Loucy (cell line): ENCODE data around the gene EFCC1.

Experiments
- H2AFZ ChIP-seq: fragments of 200-600 bp; sonication (generic); 2 replicates; pipeline ENCODE4 v1.6.0; 2016; ENCODE audit warnings: antibody characterized with exemption, mild to moderate bottlenecking, low read length, moderate library complexity
- H3F3A ChIP-seq: fragments of 200-600 bp; 2 replicates; pipeline ENCODE4 v1.6.0; 2016; ENCODE audit warnings: antibody characterized with exemption, low read depth, mild to moderate bottlenecking
- H3K27me3 ChIP-seq: fragments of 200-600 bp; sonication (generic); 2 replicates; pipeline ENCODE4 v1.6.1; 2014; ENCODE audit warnings: low read length, mild to moderate bottlenecking; ENCODE audit not compliant: insufficient read depth, poor library complexity, severe bottlenecking
- H3K36me3 ChIP-seq: fragments of 200-600 bp; sonication (generic); 2 replicates; pipeline ENCODE4 v1.6.1; 2016; ENCODE audit warnings: low read length; ENCODE audit not compliant: insufficient read depth
- H3K4me1 ChIP-seq: fragments of 200-600 bp; sonication (generic); 2 replicates; pipeline ENCODE4 v1.5.1; 2014; ENCODE audit warnings: low read length, mild to moderate bottlenecking; ENCODE audit not compliant: insufficient read depth, poor library complexity, severe bottlenecking
- H3K4me2 ChIP-seq: fragments of 200-600 bp; sonication (generic); 2 replicates; pipeline ENCODE4 v1.6.0; 2014; ENCODE audit warnings: antibody characterized with exemption, low read length, low read depth, mild to moderate bottlenecking; ENCODE audit not compliant: poor library complexity, severe bottlenecking
- H3K4me3 ChIP-seq: fragments of 200-600 bp; sonication (generic); 2 replicates; pipeline ENCODE4 v1.5.1; 2014; ENCODE audit warnings: low read length, mild to moderate bottlenecking, mixed read lengths; ENCODE audit not compliant: poor library complexity, severe bottlenecking
- H3K79me2 ChIP-seq: fragments of 200-600 bp; sonication (generic); 2 replicates; pipeline ENCODE4 v1.6.1; 2014; ENCODE audit warnings: low read length; ENCODE audit not compliant: insufficient read depth
- H3K9ac ChIP-seq: fragments of 200-600 bp; sonication (generic); 2 replicates; pipeline ENCODE4 v1.6.0; 2014; ENCODE audit warnings: mild to moderate bottlenecking, low read depth, low read length, moderate library complexity; ENCODE audit not compliant: poor library complexity, severe bottlenecking
- H3K9me2 ChIP-seq: fragments of 200-600 bp; sonication (generic); replicated peaks from 2 replicates; pipeline ENCODE4 v1.6.1; 2016; ENCODE audit warnings: low read depth, low read length, mixed read lengths
- H3K9me3 ChIP-seq: fragments of 200-600 bp; sonication (generic); 2 replicates; pipeline ENCODE4 v1.6.1; 2014; ENCODE audit warnings: mild to moderate bottlenecking, antibody characterized with exemption, low read length, low read depth; ENCODE audit not compliant: insufficient read depth
- H4K20me1 ChIP-seq: fragments of 200-600 bp; sonication (generic); 2 replicates; pipeline ENCODE4 v1.6.0; 2014; ENCODE audit warnings: antibody characterized with exemption, low read length, mild to moderate bottlenecking; ENCODE audit not compliant: insufficient read depth, poor library complexity, severe bottlenecking
- EZH2phosphoT487 ChIP-seq: fragments of 200-600 bp; IDR thresholded peaks from 2 replicates; pipeline ENCODE4 v1.6.1; 2018; ENCODE audit warnings: antibody characterized with exemption, mild to moderate bottlenecking, moderate library complexity, borderline replicate concordance
- TF ChIP-seq, protein P1 (sequence below): fragments of 200-600 bp; sonication (generic); conservative IDR thresholded peaks from 2 replicates; pipeline ENCODE4 v1.5.1; 2014; ENCODE audit warnings: mild to moderate bottlenecking, antibody characterized with exemption, low read length

EFCC1 gene

DNA sequence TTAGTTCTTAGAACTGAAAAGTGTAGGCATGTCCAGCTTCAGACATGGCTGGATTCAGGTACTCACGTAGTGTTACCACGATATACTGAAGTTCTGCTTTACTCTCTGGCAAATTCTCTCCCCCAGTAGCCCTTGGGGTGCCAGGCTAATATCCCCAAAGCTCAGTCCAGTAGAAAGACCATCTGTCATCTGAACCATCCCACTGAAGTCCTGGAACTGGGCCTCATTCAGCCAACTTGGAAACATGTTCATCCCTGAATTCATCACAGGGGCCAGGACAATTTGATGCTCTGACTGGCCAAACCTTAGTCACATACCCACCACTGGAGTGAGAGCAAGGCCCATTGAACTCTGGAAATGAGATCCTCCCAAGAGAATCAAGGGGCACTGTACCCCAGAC is 8.2 kb downstream of the EFCC1 start:
- Histone ChIP-seq H3K36me3 (no peaks in the 10 kb centered on the region), H3K79me2 (no peaks in the 10 kb centered on the region), H3K4me3 (no peak overlapping the region), H3K27me3 (no peaks in the 10 kb centered on the region), H3F3A (no peaks in the 10 kb centered on the region), H3K9ac (no peak overlapping the region), H3K9me2 (no peaks in the 10 kb centered on the region), H3K4me1 (peaks cover 42% of the 10 kb centered on the region), H2AFZ (no peak overlapping the region), H3K9me3 (no peaks in the 10 kb centered on the region), H4K20me1 (no peaks in the 10 kb centered on the region), H3K4me2 (no peak overlapping the region)
- TF ChIP-seq EZH2phosphoT487: no peak
- TF ChIP-seq, protein P1, sequence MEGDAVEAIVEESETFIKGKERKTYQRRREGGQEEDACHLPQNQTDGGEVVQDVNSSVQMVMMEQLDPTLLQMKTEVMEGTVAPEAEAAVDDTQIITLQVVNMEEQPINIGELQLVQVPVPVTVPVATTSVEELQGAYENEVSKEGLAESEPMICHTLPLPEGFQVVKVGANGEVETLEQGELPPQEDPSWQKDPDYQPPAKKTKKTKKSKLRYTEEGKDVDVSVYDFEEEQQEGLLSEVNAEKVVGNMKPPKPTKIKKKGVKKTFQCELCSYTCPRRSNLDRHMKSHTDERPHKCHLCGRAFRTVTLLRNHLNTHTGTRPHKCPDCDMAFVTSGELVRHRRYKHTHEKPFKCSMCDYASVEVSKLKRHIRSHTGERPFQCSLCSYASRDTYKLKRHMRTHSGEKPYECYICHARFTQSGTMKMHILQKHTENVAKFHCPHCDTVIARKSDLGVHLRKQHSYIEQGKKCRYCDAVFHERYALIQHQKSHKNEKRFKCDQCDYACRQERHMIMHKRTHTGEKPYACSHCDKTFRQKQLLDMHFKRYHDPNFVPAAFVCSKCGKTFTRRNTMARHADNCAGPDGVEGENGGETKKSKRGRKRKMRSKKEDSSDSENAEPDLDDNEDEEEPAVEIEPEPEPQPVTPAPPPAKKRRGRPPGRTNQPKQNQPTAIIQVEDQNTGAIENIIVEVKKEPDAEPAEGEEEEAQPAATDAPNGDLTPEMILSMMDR: no peak

DNA sequence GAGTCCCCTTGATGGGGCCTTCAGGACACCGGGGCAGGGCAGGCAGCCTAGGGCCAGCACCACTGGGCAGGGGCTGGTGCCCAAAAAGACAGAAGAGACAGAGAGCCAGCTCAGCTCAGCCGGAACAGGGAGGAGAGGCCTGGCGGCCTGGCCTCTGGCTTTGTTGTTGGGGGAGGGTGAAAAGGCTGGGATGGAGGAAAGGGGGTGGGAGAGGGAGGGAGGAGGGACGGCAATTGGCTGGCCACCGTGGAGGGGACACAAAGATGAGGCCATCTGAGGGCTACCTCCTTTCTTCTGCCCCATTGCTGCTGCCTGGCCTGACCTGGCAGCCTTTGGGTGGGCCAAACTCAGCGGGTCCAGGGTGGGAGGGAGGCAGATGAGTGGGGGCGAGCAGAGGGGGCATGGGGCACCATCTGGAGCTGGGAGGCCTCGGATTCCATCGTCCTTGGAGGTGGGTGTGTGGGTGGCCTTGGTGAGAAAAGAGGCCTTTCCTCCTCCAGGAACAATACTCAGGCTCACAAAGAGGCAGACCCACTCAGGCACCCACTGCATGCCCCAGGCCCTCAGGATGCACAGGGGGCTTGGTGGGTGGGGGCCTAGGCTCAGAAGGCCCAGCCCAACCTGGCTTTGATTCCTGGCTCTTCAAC is 9.3 kb downstream of the EFCC1 start:
- no peaks in the 10 kb centered on the region for H3K9me2 ChIP-seq
- no peak overlapping the region for H3K9ac ChIP-seq
- no peaks in the 10 kb centered on the region for H3K79me2 ChIP-seq
- H3K36me3 ChIP-seq: no peaks in the 10 kb centered on the region
- peaks cover 4% of the 10 kb centered on the region; the same call in 1 of the 2 replicates for H3F3A ChIP-seq
- no peak overlapping the region for H3K4me3 ChIP-seq
- H3K9me3 ChIP-seq: no peaks in the 10 kb centered on the region
- peaks cover 42% of the 10 kb centered on the region for H3K4me1 ChIP-seq
- TF ChIP-seq, protein P1: no peak
- TF ChIP-seq EZH2phosphoT487: no peak
- H2AFZ ChIP-seq: no peak overlapping the region
- no peaks in the 10 kb centered on the region for H4K20me1 ChIP-seq
- no peaks in the 10 kb centered on the region for H3K27me3 ChIP-seq
- no peak overlapping the region for H3K4me2 ChIP-seq

DNA sequence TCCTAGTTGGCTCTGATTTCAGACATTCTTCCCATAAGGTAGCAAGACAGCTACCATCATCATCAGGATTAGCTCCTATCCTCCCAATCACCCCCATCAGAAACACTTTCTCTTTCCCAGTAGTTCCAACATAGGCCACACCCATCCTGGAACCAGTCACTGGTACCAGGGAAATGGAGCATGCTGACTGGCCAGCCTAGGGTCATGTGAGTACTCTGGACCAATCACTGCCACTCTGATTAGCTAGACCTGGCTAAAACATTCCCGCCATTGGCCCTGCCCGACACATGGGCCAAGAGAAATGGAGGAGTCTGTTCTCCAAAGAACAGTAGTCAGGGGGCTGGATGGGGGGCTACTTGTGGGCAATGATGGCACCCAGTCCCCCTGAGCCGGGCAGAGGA is 12.4 kb downstream of the EFCC1 start:
- H4K20me1 ChIP-seq: no peaks in the 10 kb centered on the region
- H3F3A ChIP-seq: peaks cover 16% of the 10 kb centered on the region; the same call in 1 of the 2 replicates
- no peak for TF ChIP-seq EZH2phosphoT487
- TF ChIP-seq, protein P1: no peak
- no peaks in the 10 kb centered on the region for H3K36me3 ChIP-seq
- H3K4me3 ChIP-seq: no peak overlapping the region
- H3K4me1 ChIP-seq: peaks cover 47% of the 10 kb centered on the region
- H2AFZ ChIP-seq: no peak overlapping the region
- H3K79me2 ChIP-seq: no peaks in the 10 kb centered on the region
- no peak overlapping the region for H3K4me2 ChIP-seq
- no peaks in the 10 kb centered on the region for H3K9me3 ChIP-seq
- no peaks in the 10 kb centered on the region for H3K27me3 ChIP-seq
- no peak overlapping the region for H3K9ac ChIP-seq
- no peaks in the 10 kb centered on the region for H3K9me2 ChIP-seq
